Fibroblast of villous mesenchyme (primary cell): ENCODE results near the gene ENO2. TPM values are rescaled to one million over a fixed set of nuclear protein-coding genes. Genes with fewer than 3 reads are reported as not detected.

ENCODE experiments used
- DNase-seq: peaks from one replicate; pipeline ENCODE4 v3.0.0-alpha.2; 2010; ENCODE audit warnings: low read depth
- H3K4me3 ChIP-seq: 2 replicates; pipeline ENCODE4 v1.5.1; 2011; ENCODE audit warnings: low read depth, mild to moderate bottlenecking, low read length
- CTCF ChIP-seq: IDR thresholded peaks from 2 replicates; pipeline ENCODE4 v1.5.1; 2012; ENCODE audit warnings: low read depth, mild to moderate bottlenecking, low read length; ENCODE audit not compliant: insufficient read depth
- total RNA-seq: library from RNA; depleted of rRNA; stranded (reverse); fragments of >200 nt; gene quantifications from 2 replicates; pipeline ENCODE4 v1.2.3, GENCODE V29; 2012

The ENO2 gene
- total RNA-seq, 1 donor, result 3.5 TPM

- H3K4me3 ChIP-seq, result no peak overlapping the region
- DNase-seq, result no peak
- TF ChIP-seq CTCF, result no peak
Measured at GRCh38 chr12:6941267-6941666, 26.9 kb downstream of the ENO2 start.

GRCh38 chr12:6941782-6942181 is 27.4 kb downstream of the ENO2 start:
- no peak overlapping the region for H3K4me3 ChIP-seq
- no peak for DNase-seq
- no peak for TF ChIP-seq CTCF

DNA sequence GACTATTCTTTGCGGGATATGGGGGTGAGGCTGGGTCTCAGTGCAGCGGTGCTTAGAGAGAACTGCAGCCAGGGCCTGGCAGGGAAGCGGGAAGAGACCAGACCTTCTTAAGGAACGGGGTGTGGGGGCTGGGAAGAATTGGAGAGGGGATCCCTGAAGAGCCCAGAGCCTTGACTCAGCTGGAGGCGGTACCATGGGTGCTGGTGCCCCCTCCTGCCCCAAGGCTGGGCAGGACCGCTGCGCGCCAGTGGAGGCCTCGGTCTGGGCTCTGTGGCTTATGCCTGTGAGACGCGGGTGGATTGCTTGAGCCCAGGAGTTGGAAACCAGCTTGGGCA is 27.9 kb downstream of the ENO2 start:
- DNase-seq, result no peak
- no peak overlapping the region for H3K4me3 ChIP-seq
- no peak for TF ChIP-seq CTCF

GRCh38 chr12:6943389-6943721 is 29.0 kb downstream of the ENO2 start:
- TF ChIP-seq CTCF, result no peak
- DNase-seq, result peak; percentile 96
- H3K4me3 ChIP-seq, result peak overlapping the region; percentile 76

- H3K4me3 ChIP-seq, result peak within 1 kb of the TSS; percentile 76
- TF ChIP-seq CTCF, result no peak
- DNase-seq, result peak; percentile 87
Measured at GRCh38 chr12:6943722-6944380, 29.5 kb downstream of the ENO2 start, which contains the start of the genes C12orf57 and RNU7-1. Gene C12orf57, plus strand, starts transcription at chr12:6944022. Its CDS starts 100 bp downstream, at chr12:6944122. Gene RNU7-1, plus strand, starts transcription at chr12:6943816.

- TF ChIP-seq CTCF, result peak; percentile 88
- peak overlapping the region; percentile 76 for H3K4me3 ChIP-seq
- DNase-seq, result peak; percentile 92
Measured at GRCh38 chr12:6944381-6945186, 30.2 kb downstream of the ENO2 start.
